Fibroblast of skin of left quadriceps (primary cell): ENCODE results near the gene EGLN3.
"Not testable (repeated sequence)": the region's sequence is repeated elsewhere in the genome, so short reads cannot be mapped to it uniquely, and the experiment has no call there.

Experiments used
- DNase-seq, 2 experiments: peaks; one replicate each; pipeline ENCODE4 v3.0.0-alpha.2; 2013; ENCODE audit warnings: low read depth in 2 of 2

Gene EGLN3

DNA sequence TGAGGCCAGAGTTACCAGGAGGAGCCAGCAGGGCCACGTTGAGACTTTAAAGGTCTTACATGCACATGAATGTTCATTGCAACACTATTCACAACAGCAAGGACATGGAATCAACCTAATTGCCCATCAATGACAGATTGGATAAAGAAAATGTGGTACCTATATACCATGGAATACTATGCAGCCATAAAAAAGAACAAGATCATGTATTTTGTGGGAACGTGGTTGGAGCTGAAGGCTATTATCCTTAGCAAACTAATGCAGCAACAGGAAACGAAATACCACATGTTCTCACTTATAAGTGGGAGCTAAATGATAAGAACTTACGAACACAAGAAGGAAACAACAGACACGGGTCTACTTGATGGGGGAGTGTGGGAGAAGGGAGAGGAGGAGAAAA is 11.6 kb upstream of the EGLN3 start:
- DNase-seq = not testable (repeated sequence)

- no peak for DNase-seq
Observed at GRCh38 chr14:33962016-33962415, 11.1 kb upstream of the EGLN3 start.

DNA sequence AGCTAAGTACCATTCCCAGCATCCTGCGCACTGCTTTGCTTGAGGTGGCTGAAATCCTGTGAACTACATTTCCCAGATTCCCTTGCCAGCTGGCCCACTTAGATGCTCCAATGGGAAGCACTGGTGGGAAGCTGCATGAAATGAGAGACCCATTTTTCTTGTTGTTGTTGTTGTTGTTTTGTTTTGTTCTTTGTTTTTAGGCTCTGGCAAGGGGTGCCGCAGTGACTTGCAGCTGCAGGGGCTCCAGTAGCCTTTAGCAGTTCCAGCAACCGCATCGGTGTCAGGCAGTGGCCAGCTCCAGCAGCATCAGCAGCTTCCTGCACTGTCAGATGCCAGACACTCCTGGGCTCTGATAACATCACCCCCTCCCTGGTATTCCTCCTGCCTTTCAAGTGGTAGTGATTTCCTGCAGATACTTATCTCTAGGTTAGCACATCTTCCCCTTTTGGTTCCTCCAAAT is 8.8 kb upstream of the EGLN3 start:
- DNase-seq = no peak

- DNase-seq = no peak
Observed at GRCh38 chr14:33958605-33959226, 7.8 kb upstream of the EGLN3 start.

DNA sequence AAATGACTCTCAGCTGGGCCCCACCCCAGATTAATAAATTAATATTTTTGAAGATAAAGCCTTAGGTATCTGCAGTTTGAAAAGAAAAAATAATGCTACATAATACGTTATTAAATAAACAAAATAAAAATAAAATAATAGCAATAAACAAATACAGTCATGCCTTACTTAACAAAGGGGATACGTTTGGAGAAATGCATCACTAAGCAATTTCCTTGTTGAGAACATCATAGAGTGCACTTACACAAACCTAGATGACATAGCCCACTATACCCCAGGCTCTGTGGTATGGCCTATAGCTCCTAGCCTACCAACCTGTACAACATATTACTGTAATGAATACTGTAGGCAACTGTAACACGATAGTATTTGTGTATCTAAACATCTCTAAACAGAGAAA is 7.1 kb upstream of the EGLN3 start:
- no peak for DNase-seq

- DNase-seq = no peak
Observed at GRCh38 chr14:33957299-33957698, 6.4 kb upstream of the EGLN3 start.

DNA sequence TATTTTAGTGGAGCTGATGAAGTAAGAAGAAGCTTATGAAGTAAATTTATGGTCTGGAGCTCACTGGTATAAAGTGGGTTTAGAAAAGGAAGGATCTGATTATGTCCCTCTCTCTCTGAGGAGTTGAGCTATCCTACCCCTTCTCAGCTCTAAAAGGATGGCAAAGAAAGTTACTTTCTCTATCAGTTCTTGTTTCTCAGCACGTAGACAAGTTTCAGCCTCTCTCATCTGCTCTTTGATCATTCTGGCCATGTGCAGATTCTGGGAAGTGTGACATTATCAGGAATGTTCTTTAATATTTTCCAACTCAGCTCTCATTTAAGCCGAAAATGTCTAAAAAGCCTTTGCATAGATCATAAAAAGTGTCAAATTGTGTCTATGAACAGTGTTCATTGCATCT is 5.8 kb upstream of the EGLN3 start:
- no peak for DNase-seq

DNA sequence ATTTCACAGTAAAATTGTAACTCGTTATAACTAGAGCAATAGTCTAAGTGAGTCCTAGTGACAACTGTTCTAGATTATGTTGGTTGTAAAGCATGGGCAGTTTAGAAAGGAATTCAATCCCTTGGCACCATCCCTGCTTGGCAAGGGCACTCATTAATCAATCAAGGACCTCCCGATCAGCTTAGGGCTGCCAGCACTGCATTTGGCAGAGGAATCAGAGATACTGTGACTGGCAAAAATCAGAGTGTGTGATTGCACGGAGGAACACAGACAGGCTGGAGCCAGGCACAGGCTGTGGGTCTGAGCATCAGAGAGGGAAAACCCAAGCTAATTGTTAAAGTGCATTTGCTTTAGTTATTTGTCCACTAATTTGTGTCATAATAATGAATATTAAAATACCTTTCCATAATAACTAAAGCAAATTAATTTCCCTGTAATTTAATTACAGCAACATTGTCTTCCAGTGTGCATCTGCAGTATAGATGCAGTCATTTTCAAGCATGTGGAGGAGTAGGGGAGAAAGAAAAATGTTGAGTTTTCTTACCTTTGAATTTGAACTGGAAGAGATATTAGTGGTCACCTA is 3.2 kb upstream of the EGLN3 start:
- no peak for DNase-seq

- DNase-seq = no peak
Observed at GRCh38 chr14:33952541-33952940, 1.7 kb upstream of the EGLN3 start.

GRCh38 chr14:33951183-33951840 is 438 bp upstream of the EGLN3 start:
- no peak for DNase-seq

- no peak for DNase-seq
Observed at GRCh38 chr14:33949411-33949893, 1.4 kb downstream of the EGLN3 start.

DNA sequence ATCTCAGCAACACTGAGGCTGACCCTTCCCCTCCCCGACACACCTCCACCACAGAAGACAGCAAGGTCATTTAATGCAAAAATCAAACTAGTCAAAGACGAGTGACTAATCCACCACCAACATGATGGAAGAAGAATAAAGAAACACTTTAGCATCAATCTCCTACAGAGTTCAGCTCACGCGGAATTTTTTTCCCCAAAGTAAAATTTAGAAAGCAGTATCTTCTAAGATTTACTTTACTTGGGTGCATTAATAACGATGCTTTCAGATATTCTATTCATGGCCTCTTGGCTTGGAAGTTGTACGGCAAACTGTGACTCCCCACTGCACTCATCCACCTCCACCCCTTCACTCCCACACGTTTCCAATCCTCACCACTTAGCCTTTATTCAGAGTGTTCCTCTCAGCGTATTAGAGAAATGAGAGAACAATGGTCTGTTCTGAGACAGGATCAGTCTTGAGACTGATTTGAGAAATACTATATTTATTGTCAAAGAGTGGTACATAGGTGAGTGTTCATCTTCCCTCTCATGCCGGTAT is 1.9 kb downstream of the EGLN3 start:
- DNase-seq = no peak

DNA sequence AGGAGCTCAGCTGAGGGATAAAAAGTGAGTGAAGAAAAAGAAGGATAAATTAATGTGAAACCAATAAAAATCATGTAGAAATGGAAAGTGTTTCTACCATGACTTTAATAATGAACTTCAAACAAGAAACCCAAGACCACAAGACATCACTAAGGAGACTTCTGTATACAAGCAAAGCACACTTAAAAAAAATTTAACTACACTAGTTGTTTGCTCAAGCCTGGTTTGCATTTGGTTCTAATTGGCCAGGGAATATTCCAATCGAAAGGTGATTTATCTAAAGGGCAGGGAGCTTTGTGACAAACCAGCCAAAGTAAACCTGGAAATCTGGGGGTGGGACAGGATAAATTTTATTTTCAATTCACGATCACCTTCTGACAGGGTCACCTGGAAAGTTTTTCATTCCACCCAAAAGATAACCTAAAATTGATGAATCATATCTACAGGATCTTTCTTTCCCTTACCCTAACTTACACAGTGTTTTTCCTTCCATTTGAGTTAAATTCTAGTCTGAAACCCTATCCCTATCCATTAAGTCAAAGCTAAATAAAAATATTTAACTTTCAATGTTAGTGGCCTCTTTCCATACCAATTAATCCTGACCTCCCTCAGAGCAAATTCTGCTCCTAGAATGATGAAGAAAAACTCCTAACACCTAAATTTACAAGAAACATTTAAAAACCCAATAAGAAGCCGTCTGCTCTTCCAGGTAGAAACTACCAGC is 2.6 kb downstream of the EGLN3 start:
- DNase-seq = no peak

DNA sequence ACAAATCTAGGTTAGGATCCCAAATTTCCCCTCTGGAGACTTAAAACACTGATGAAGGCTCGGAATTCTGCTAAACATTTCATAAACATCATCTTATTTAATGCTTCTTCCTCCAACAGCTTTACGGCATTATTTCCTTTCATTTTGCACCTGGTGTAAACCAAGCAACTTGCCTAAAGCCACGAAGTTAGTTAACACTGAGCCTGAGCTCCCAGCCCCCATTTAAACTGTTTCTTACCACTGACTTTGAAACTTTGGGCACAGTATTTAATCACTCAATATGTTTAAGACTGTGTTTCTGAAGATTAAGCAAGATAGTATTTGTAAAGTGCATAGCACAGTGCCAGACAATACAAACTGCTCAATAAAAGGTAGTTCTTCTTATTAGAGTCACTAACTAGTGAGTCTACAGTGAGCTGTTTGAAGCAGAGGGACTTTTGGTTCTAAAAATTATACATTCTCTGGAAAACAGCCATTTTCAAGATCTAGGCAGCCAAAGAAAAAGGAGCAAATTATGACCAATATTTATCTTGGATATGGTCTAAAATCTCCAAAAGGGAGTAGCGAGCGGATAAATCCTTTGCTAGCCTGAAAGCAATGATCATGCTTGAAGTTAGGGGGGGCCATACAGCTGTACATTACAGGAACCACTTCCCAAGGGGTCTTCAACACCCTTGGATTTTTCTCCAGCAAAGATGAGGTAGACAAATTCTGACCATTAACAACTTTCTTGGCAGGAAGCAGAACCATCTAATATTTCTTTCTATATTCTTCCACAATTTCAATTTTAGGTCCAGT is 4.0 kb downstream of the EGLN3 start:
- no peak for DNase-seq

DNA sequence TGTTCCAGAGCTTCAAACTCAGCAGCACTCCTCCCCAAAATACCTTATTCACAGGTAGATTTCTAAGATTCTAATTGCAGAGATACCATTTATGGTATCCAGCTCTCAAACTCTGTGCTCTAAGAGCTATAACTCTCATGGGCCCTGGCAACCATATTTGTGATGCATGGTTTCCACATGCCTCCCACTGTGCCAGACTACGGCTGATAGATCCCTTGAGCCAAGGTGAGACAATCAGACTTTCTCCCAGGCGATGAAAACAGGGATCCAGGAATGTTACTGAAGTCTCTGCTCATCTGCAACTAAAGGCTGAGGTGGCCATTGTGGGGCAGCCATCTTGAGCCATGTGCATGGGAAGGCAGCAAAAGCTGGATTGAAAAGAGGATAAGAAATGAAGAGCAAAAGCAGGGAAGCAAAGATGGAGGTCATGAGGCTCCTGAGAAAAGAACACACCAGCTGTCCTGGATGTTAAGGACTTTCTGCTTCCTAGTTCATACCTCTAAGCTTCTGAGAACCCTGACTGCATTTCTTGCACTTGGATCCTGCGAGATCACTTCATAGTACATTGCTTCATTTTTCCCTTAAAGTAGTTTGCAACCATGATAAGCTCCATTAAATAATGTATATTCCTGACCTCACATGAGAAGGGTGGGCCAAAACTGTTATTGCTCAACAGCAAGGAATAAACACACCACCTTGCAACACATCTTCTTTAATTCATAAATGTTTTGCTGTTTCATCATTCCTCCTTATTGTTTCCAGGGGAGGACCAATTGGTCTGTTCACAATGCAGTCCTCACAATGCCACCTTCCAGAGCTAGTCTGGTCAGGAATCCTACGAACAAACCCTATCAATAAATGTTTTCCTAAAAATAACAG is 5.4 kb downstream of the EGLN3 start:
- DNase-seq = no peak

DNA sequence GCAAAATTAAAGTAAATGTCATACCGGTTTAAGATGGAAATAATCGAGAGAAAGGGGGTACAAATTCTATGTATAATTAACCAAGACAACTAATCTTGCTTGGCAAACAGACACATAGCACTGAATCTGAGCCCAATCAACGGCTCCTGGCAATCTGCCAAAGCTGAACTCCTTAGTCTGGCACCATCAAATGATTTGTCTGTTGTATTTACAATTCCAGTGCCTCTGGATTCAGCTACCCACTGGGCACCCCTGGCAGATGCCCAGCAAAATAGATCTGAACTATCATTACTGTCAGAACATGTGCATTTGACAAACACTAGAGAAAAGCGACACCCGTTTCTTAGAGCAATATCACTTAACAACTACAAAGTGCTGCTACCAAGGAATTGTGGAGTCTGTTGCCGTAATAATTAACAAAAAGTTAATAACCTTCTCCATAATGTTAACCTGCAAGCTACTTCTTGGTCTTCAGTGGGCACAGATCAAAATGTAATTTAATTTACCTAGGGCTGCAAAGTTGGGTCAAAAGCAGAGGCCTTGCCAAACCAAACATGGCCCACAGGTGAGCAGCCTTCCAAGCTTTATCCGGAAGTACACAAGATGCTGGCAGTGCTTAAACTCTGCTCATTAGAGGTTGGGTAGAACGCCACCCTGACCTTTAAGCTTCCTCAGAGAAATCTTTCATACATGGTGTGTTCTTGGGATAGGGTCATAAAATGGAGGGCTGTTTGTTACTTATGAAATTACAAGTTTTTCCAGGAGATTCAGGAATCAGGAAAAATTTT is 7.6 kb downstream of the EGLN3 start:
- no peak for DNase-seq

DNA sequence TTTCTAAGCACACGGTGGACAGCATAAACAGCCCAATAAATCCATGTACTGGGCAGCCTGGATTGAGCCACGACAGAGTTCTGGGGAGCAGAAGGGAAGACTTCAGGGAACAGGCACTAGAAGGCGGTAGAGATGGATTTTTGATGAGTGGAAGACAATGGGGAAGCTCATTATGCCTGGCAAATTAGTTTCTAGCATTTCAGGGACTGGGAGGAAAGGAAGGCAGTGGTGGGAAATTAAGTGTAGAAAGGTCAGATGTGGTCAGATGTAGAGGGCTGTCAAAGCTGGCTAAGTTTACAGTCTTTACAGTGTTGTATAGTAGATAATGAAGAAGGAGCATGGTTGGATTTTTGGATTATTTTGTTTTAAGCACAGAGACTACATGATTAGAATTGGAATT is 9.2 kb downstream of the EGLN3 start:
- DNase-seq = no peak

GRCh38 chr14:33940561-33941011 is 10.3 kb downstream of the EGLN3 start:
- no peak for DNase-seq

DNA sequence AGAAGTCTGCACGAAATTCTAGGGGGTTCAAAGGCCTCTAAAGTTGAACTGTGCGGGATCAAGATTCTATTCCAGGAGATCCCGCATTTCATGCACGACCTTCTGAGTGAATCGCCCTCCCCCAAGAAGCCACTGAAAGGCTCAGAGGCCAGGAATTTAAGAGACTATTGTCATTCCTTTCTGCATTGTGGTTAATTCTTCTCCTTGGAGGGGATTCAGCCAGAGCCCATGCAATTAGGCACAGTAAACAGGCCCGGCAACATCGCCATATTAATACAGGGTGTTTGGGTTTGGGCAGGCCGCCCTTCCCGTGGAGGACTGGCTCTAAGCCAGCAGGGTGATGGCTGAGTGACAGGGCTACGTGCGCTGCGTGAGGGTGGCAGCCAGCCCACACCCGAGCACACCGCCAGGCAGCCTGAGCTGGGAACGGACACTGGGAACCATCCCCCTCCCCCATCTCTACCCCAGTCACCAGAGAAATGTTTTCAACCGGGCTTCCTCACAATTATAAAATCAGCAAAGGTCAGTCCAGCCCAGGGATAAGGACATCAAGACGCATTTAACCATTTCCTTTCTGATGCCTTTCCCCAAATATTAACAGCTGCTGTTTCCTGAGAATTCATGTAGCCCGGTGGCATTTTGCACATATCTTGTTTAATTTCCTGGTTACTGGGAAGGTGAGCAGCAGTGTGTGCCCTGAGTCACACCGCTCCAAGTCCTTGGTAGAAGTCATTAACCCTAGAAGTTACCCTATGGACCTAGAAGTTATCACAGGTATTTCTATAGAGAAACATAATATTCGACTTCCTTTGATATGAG is 12.5 kb downstream of the EGLN3 start:
- no peak for DNase-seq
